Thyroid gland (tissue), 4 donors: ENCODE measurements around the gene FANCG. TPM values are rescaled to one million over a fixed set of nuclear protein-coding genes. Genes with fewer than 3 reads are reported as not detected.

Experiments
- DNase-seq, 2 donors: peaks; one replicate each; pipeline ENCODE4 v3.0.0-alpha.2; 2019
- H3K27ac ChIP-seq, 3 donors: fragments of 200-600 bp; sonication (generic); 1 replicate in 2 of 3; 2 replicates in 1 of 3; pipeline ENCODE4 v1.5.1; 2016 to 2019; ENCODE audit warnings: mild to moderate bottlenecking in 1 of 3, moderate library complexity in 1 of 3
- H3K27me3 ChIP-seq: fragments of 200-600 bp; sonication (generic); one replicate; pipeline ENCODE4 v1.5.1; 2019
- H3K36me3 ChIP-seq, 2 donors: fragments of 200-600 bp; sonication (generic); one replicate each; pipeline ENCODE4 v1.5.1; 2016 to 2019
- H3K4me1 ChIP-seq, 2 donors: fragments of 200-600 bp; sonication (generic); one replicate each; pipeline ENCODE4 v1.5.1; 2017 to 2019
- H3K4me3 ChIP-seq, 3 donors: fragments of 200-600 bp; sonication (generic); replicated peaks in 1 of 3; 1 replicate in 2 of 3; 2 replicates in 1 of 3; pipeline ENCODE4 v1.5.1; 2016; ENCODE audit warnings: mild to moderate bottlenecking in 1 of 3
- H3K9me3 ChIP-seq: fragments of 200-600 bp; sonication (generic); one replicate; pipeline ENCODE4 v1.5.1; 2017
- POLR2A ChIP-seq, 2 donors: fragments of 450-650 bp; IDR thresholded peaks; one replicate each; pipeline ENCODE4 v1.6.1; 2017; ENCODE audit warnings: antibody characterized with exemption in 2 of 2, mild to moderate bottlenecking in 2 of 2, moderate library complexity in 1 of 2
- WGBS, 2 donors: methylation state at CpG; one replicate each; pipeline ENCODE4 v1.1.5; 2017; 5-methylcytosine and 5-hydroxymethylcytosine counted together
- intact Hi-C: fragments of 100-400 bp; cut with DNase I; formaldehyde crosslinking; loops from one replicate; pipeline ENCODE4 v1.15.1; 2023
- total RNA-seq, 4 donors: library from RNA; depleted of rRNA; stranded (reverse); fragments of >200 nt; gene quantifications; one replicate each; pipeline ENCODE4 v1.2.3, GENCODE V29; 2016
- TF ChIP-seq, protein P1 (sequence below), 6 experiments: fragments of 200-600 bp in 3 of 6; fragments of 450-650 bp in 3 of 6; sonication (generic) in 3 of 6; IDR thresholded peaks; one replicate each; pipeline ENCODE4 v1.5.1; 2016 to 2019; ENCODE audit warnings: antibody characterized with exemption in 6 of 6, mild to moderate bottlenecking in 2 of 6, inconsistent platforms in 1 of 6, moderate library complexity in 1 of 6

Gene FANCG
- total RNA-seq, 4 donors from 2014 or later = 8.6 to 13.8 (median 11.8) TPM

DNA sequence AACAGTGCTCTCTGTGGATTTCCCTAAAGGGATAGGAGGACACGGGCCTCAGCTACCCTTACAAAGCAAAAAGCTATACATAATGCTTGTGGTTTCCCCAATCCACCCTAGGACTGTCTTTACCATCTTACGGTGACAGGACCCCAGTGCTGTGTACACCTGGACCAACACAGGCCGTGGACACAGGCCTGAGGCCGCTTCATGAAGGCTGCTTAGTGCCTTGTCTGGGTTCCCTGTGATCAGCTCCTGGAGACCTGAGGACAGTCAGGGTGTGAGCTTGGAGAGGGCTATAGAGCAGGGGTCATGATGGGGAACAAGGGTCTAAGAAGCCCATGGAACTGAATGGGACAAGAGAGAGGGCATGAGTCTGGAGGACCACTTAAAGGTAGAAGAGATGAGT is 2.9 kb downstream of the FANCG start:
- Histone ChIP-seq H3K27me3 (no peaks in the 10 kb centered on the region), H3K4me3 (no peak overlapping the region), H3K27ac (no peak overlapping the region), H3K4me1 (peaks cover 14 to 15% of the 10 kb centered on the region in 2 donors), H3K9me3 (no peaks in the 10 kb centered on the region), H3K36me3 (no peaks in the 10 kb centered on the region)
- 90 to 96% methylated on average over 4 of the region's 4 CpGs for WGBS, 2 donors
- DNase-seq = no peak
- TF ChIP-seq, protein P1, sequence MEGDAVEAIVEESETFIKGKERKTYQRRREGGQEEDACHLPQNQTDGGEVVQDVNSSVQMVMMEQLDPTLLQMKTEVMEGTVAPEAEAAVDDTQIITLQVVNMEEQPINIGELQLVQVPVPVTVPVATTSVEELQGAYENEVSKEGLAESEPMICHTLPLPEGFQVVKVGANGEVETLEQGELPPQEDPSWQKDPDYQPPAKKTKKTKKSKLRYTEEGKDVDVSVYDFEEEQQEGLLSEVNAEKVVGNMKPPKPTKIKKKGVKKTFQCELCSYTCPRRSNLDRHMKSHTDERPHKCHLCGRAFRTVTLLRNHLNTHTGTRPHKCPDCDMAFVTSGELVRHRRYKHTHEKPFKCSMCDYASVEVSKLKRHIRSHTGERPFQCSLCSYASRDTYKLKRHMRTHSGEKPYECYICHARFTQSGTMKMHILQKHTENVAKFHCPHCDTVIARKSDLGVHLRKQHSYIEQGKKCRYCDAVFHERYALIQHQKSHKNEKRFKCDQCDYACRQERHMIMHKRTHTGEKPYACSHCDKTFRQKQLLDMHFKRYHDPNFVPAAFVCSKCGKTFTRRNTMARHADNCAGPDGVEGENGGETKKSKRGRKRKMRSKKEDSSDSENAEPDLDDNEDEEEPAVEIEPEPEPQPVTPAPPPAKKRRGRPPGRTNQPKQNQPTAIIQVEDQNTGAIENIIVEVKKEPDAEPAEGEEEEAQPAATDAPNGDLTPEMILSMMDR (IDR thresholded peaks at IDR 0.05) = no peak
- TF ChIP-seq POLR2A (IDR thresholded peaks at IDR 0.05) = no peak
- intact Hi-C loops = no loop called here

DNA sequence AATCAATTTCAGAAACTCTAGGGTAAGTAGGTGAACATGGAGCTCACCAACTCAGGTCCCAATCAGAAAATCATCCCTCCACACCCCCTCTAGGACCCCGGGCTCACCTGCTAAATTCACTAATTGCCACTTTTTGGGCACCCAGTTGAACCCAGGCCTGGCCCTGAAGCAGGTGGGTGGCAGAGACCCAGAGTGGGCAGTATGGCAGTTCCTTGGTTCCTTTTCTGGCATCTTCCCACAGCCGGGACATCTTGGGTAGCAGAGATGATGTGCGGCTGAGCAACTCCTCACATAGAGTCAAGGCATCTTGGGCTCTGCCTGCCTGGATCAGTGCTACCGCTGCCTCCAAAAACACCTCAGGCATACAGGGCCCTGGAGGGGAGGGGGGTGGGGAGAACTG is 4.4 kb downstream of the FANCG start:
- Histone ChIP-seq H3K36me3 (no peaks in the 10 kb centered on the region), H3K4me1 (peaks cover 19 to 21% of the 10 kb centered on the region in 2 donors), H3K9me3 (no peaks in the 10 kb centered on the region), H3K4me3 (no peak overlapping the region), H3K27me3 (no peaks in the 10 kb centered on the region), H3K27ac (no peak overlapping the region)
- WGBS, 2 donors = 96 to 98% methylated on average over 3 to 4 of the region's 4 CpGs
- intact Hi-C loops = no loop called here
- TF ChIP-seq, protein P1 (IDR thresholded peaks at IDR 0.05) = no peak
- no peak for TF ChIP-seq POLR2A (IDR thresholded peaks at IDR 0.05)
- no peak for DNase-seq

DNA sequence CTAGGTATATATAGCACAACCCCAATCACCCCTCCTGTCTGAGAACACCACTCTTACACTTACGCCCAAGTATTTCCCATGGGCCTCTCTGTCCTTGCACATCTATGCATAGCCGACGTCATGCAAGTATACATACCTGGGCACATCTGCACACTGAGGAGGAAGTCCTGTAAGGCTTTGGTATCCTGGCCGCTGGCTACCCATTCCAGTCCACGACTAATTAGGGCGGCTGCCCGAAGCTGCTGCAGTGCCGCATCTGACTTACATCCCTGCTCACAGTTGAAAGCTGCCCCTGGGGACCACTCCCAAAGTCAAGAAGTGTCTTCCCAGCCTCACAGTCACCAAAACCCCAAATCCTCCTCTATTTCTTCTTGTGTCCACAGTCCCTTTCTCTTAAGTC is 5.0 kb downstream of the FANCG start:
- peaks cover 22 to 27% of the 10 kb centered on the region in 2 donors for H3K4me1 ChIP-seq
- no peak overlapping the region for H3K4me3 ChIP-seq
- no peaks in the 10 kb centered on the region for H3K36me3 ChIP-seq
- no peaks in the 10 kb centered on the region for H3K9me3 ChIP-seq
- no peak overlapping the region for H3K27ac ChIP-seq
- H3K27me3 ChIP-seq = no peaks in the 10 kb centered on the region
- WGBS, 2 donors = 97 to 98% methylated on average over 8 of the region's 8 CpGs
- no peak for TF ChIP-seq POLR2A (IDR thresholded peaks at IDR 0.05)
- TF ChIP-seq, protein P1 (IDR thresholded peaks at IDR 0.05) = no peak
- DNase-seq = no peak
- intact Hi-C loops = loop anchor here (5.0 kb wide), 1 partner anchor 82 kb away; no protein-coding TSS in a partner anchor

DNA sequence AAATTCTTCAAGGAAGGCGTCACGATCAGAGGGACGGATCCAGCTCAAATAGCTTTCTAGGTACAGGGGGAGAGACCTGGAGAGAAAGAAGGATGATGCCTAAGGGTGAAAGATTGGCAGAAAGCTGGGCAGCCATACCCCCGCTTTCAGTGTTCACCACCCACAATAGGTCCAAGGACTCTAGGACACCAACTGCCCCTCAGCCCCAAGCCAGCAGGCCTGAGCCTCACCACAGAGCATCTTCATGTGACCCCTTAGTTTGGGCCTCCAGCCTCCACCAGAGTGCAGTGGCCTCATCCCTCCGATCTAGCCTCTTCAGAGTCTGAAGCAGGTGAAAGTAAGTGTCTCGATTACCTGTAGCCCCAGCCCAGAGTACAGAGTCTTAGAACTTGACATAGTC is 5.6 kb downstream of the FANCG start:
- Histone ChIP-seq H3K4me1 (peaks cover 25 to 30% of the 10 kb centered on the region in 2 donors), H3K9me3 (no peaks in the 10 kb centered on the region), H3K4me3 (no peak overlapping the region), H3K27ac (no peak overlapping the region), H3K36me3 (no peaks in the 10 kb centered on the region), H3K27me3 (no peaks in the 10 kb centered on the region)
- no peak for DNase-seq
- TF ChIP-seq, protein P1 (IDR thresholded peaks at IDR 0.05) = no peak
- TF ChIP-seq POLR2A (IDR thresholded peaks at IDR 0.05) = no peak
- intact Hi-C loops = loop anchor here (5.0 kb wide), 1 partner anchor 82 kb away; no protein-coding TSS in a partner anchor
- 94 to 98% methylated on average over 6 of the region's 6 CpGs for WGBS, 2 donors

DNA sequence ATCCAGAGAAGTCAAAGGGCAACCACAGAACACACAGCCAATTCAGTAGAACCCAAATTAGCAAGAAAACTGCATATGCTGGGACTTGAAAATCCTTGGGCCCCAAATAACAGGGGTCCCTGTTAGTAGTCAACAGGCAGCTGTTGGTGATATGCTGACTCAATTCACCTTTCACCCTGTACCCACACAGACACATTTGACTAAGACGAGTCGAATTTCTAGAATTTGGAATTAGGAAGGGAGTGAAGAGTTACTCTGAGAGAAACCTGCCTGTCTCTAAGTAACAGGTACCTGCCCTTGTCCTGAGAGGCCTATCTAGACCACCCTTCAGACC is 6.5 kb downstream of the FANCG start:
- Histone ChIP-seq H3K4me1 (peaks cover 22 to 30% of the 10 kb centered on the region in 2 donors), H3K27me3 (no peaks in the 10 kb centered on the region), H3K9me3 (no peaks in the 10 kb centered on the region), H3K27ac (peak overlapping the region; percentile 26 to 100 (median 50)), H3K36me3 (peaks cover 0 to 2% of the 10 kb centered on the region in 2 donors), H3K4me3 (no peak overlapping the region)
- 96 to 100% methylated on average over 2 of the region's 2 CpGs for WGBS, 2 donors
- intact Hi-C loops = loop anchor here (1.0 to 5.0 kb wide), 2 partner anchors 27 to 81 kb away; no protein-coding TSS in a partner anchor
- TF ChIP-seq, protein P1 (IDR thresholded peaks at IDR 0.05) = no peak
- no peak for TF ChIP-seq POLR2A (IDR thresholded peaks at IDR 0.05)
- no peak for DNase-seq
